Pancreas (tissue), 10 donors: ENCODE measurements around the gene NOTCH3. TPM values are rescaled to one million over a fixed set of nuclear protein-coding genes. Genes with fewer than 3 reads are reported as not detected.
A peak's percentile ranks its signal among the peaks of the same experiment; 100 is the strongest.

Experiments used
- ATAC-seq, 4 donors: fragments of 200-7000 bp; cut with Tn5 transposase; one replicate each; pipeline versions ENCODE4 v1.8.0 to v1.9.1; 2020; ENCODE audit warnings: mild to moderate bottlenecking in 4 of 4, moderate library complexity in 4 of 4
- DNase-seq, 6 donors: peaks; one replicate each; pipeline ENCODE4 v3.0.0-alpha.2; 2020
- FAIRE-seq: peaks from 2 replicates; lab custom pipeline; 2012; peaks lifted over from hg19 to GRCh38; lab: Jason Lieb, UNC
- H3K27ac ChIP-seq, 4 donors: fragments of 200-600 bp; sonication (generic); 1 replicate in 3 of 4; 2 replicates in 1 of 4; pipeline versions ENCODE4 v1.5.0 to v1.8.0; 2020
- H3K27me3 ChIP-seq, 4 donors: fragments of 200-600 bp; one replicate each; pipeline ENCODE4 v1.8.0; 2021
- H3K36me3 ChIP-seq, 3 donors: fragments of 200-600 bp; sonication (generic) in 1 of 3; one replicate each; pipeline versions ENCODE4 v1.5.0 to v1.8.0; 2020 to 2021
- H3K4me1 ChIP-seq, 3 donors: fragments of 200-600 bp; one replicate each; pipeline ENCODE4 v1.8.0; 2021
- H3K4me3 ChIP-seq, 4 donors: fragments of 200-600 bp; sonication (generic) in 2 of 4; one replicate each; pipeline versions ENCODE4 v1.5.0 to v1.8.0; 2020 to 2021
- H3K9me3 ChIP-seq, 4 donors: fragments of 200-600 bp; one replicate each; pipeline ENCODE4 v1.8.0; 2021
- WGBS, 2 donors: extraction: QIAGEN DNeasy Blood & Tissue Kit; methylation state at CpG; one replicate each; pipeline ENCODE4 v1.1.7; 2013; 5-methylcytosine and 5-hydroxymethylcytosine counted together
- intact Hi-C, 3 donors: fragments of 100-400 bp; cut with DNase I; formaldehyde crosslinking; loops; one replicate each; pipeline versions ENCODE4 v1.11.1 to v1.14.2; 2022
- polyA plus RNA-seq, 2 donors: library from polyadenylated mRNA; stranded (reverse); fragments of 200-250 nt; gene quantifications; one replicate each; pipeline ENCODE4 v1.2.3, GENCODE V29; 2013
- total RNA-seq, 6 donors: library from RNA; stranded (reverse); fragmentation: NEBNext Ultra II Directional in 4 of 6; extraction: Animal tissue kit (Norgen Biotek cat#: 25700) in 4 of 6; gene quantifications; one replicate each; pipeline versions ENCODE4 v1.2.1 to v1.2.4, GENCODE V29; 2021 to 2023
- TF ChIP-seq, protein P1 (sequence below), 4 donors: fragments of 200-600 bp; sonication (generic) in 3 of 4; IDR thresholded peaks; one replicate each; pipeline versions ENCODE4 v1.5.0 to v1.8.0; 2021; ENCODE audit warnings: antibody characterized with exemption in 4 of 4
- donor health status: healthy with polysubstance abuse.
- donor health status: DM: no; HTN: no; CAD: no; lungs with moderate emphysema.
- donor health status: DM: no; HTN: no; CAD: no.
- donor health status: control.
- donor health status: control.
- donor health status: Bipolar disorder and iron deficiency.
- donor health status: DM: yes; HTN: yes; CAD: no.
- donor health status: DM: no; HTN: no; CAD: no.
- donor health status: DM: no; HTN: no; CAD: no.
- donor health status: DM: yes; HTN: yes; CAD: no.

NOTCH3 gene
- total and polyA plus RNA-seq, 8 donors: 7.3 to 29.4 (median 11.6) TPM

GRCh38 chr19:15129856-15130585, 70.8 kb downstream of the NOTCH3 start:
- H3K9me3 ChIP-seq: no peaks in the 10 kb centered on the region
- WGBS, 2 donors: 51 to 55% methylated on average over 16 of the region's 16 CpGs
- peaks cover 4 to 6% (median 4%) of the 10 kb centered on the region in 3 donors for H3K4me1 ChIP-seq
- ATAC-seq (no peak), FAIRE-seq (no peak), DNase-seq (no peak)
- no peaks in the 10 kb centered on the region for H3K27me3 ChIP-seq
- H3K4me3 ChIP-seq: no peak overlapping the region
- no peaks in the 10 kb centered on the region for H3K36me3 ChIP-seq
- TF ChIP-seq, protein P1, sequence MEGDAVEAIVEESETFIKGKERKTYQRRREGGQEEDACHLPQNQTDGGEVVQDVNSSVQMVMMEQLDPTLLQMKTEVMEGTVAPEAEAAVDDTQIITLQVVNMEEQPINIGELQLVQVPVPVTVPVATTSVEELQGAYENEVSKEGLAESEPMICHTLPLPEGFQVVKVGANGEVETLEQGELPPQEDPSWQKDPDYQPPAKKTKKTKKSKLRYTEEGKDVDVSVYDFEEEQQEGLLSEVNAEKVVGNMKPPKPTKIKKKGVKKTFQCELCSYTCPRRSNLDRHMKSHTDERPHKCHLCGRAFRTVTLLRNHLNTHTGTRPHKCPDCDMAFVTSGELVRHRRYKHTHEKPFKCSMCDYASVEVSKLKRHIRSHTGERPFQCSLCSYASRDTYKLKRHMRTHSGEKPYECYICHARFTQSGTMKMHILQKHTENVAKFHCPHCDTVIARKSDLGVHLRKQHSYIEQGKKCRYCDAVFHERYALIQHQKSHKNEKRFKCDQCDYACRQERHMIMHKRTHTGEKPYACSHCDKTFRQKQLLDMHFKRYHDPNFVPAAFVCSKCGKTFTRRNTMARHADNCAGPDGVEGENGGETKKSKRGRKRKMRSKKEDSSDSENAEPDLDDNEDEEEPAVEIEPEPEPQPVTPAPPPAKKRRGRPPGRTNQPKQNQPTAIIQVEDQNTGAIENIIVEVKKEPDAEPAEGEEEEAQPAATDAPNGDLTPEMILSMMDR (IDR thresholded peaks at IDR 0.05): no peak
- H3K27ac ChIP-seq: no peak overlapping the region
- intact Hi-C loops: no loop called here

- no peaks in the 10 kb centered on the region for H3K9me3 ChIP-seq
- no peak overlapping the region for H3K27ac ChIP-seq
- DNase-seq (no peak), ATAC-seq (no peak), FAIRE-seq (no peak)
- H3K4me1 ChIP-seq: peaks cover 12 to 14% (median 12%) of the 10 kb centered on the region in 3 donors
- H3K4me3 ChIP-seq: no peak overlapping the region
- WGBS, 2 donors: 63 to 68% methylated on average over 6 of the region's 6 CpGs
- no peaks in the 10 kb centered on the region for H3K27me3 ChIP-seq
- no peaks in the 10 kb centered on the region for H3K36me3 ChIP-seq
- intact Hi-C loops: no loop called here
- TF ChIP-seq, protein P1 (IDR thresholded peaks at IDR 0.05): no peak
These were observed 72.5 kb downstream of the NOTCH3 start for GRCh38 chr19:15128162-15128770.

DNA sequence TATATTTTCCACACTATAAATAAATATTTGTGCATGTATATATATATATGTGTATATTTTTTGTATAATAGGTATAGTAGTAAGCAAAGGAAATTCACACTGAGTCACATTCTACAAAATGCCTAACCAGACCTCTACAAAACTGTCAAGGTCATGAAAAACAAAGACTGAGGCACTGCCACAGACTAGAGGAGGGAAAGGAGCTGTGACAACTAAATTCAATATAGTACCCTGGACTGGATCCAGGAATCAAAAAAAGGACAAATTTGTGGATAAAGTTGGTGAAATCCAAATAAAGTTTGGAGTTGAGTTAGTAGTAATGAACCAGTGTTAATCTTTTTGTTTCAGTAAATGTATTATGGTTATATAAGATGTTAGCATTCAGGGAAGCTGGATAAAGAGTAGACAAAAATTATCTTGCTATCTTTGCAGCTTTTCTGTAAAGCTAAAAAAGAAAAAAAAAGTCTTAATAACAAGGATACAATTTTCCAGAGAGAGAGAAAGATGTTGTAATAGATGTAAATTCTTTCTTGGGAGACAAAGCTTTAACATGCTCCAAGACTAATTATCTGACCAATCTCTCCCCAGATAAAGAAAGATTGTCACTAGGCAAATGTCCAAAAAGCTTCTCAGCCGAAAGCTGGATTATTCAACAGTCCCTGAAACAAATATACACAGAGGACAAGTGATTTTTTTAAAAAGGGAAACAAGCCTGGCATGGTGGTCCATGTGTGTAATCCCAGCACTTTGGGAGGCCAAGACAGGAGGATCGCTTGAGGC, 74.5 kb downstream of the NOTCH3 start:
- WGBS, 2 donors: 56 to 63% methylated on average over 2 of the region's 2 CpGs
- intact Hi-C loops: no loop called here
- Histone ChIP-seq H3K9me3 (no peaks in the 10 kb centered on the region), H3K4me1 (peaks cover 12 to 14% (median 12%) of the 10 kb centered on the region in 3 donors), H3K36me3 (peaks cover 0 to 10% (median 0%) of the 10 kb centered on the region in 3 donors), H3K4me3 (peak overlapping the region in 3 of 4 donors; percentile 56 to 95 (median 68)), H3K27ac (peak overlapping the region in 3 of 4 donors; percentile 85 to 95 (median 85)), H3K27me3 (no peaks in the 10 kb centered on the region)
- ATAC-seq: no peak
- no peak for FAIRE-seq
- DNase-seq: no peak
- TF ChIP-seq, protein P1 (IDR thresholded peaks at IDR 0.05): no peak

GRCh38 chr19:15125232-15126067, 75.3 kb downstream of the NOTCH3 start:
- 0 to 1% methylated on average over 57 to 61 of the region's 61 CpGs for WGBS, 2 donors
- intact Hi-C loops: no loop called here
- peak overlapping the region; percentile 75 to 95 (median 85) for H3K27ac ChIP-seq
- TF ChIP-seq, protein P1 (IDR thresholded peaks at IDR 0.05): no peak
- H3K9me3 ChIP-seq: no peaks in the 10 kb centered on the region
- DNase-seq (peak; percentile 97 to 100 (median 98)), FAIRE-seq (peak; percentile 86), ATAC-seq (peak; percentile 90 to 97 (median 96))
- peaks cover 0 to 14% (median 0%) of the 10 kb centered on the region in 3 donors for H3K36me3 ChIP-seq
- H3K4me1 ChIP-seq: peaks cover 12 to 14% (median 12%) of the 10 kb centered on the region in 3 donors
- H3K27me3 ChIP-seq: no peaks in the 10 kb centered on the region
- peak overlapping the region; percentile 56 to 95 (median 66) for H3K4me3 ChIP-seq
